OCI-LY3 (cell line): ENCODE results near the gene ZKSCAN4.

Experiments
- EZH2phosphoT487 ChIP-seq: fragments of 200-600 bp; shearing (Covaris generic); IDR thresholded peaks from 2 replicates; pipeline ENCODE4 v1.6.1; 2018; ENCODE audit warnings: antibody characterized with exemption, mixed run types, low read depth
- TF ChIP-seq, protein P1 (sequence below): fragments of 200-600, 300-600 bp; sonication (generic); IDR thresholded peaks from 2 replicates; pipeline ENCODE4 v1.5.1; 2014; ENCODE audit warnings: antibody characterized with exemption, low read length, low read depth

DNA sequence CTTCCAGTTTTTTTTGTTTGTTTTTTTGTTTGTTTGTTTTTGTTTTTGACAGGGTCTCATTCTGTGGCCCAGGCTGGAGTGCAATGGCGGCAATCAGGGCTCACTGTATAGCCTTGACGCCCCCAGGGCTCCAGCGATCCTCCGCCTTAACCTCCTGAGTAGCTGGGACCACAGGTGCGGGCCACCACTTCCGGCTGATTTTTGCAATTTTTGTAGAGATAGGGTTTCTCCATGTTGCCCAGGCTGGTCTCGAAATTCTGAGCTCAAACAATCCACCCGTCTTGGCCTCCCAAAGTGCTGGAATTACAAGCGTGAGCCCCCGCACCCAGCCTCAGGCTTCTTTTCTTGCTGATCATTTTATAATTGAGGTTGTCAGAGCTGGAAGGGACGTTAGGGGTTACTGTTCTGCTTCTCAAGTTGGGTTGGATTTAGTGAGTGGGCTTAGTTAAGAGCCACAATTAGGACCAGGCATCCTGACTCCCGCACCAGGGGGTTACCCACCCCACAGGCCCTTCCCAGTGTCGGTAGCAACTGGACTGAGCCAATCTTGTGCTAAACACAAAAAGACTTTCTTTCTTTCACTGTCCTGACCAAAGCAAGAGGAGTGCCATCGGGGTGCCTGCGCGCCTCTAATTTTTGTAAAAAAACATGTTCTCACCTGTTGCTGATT lies 40.1 kb downstream of the ZKSCAN4 start:
- TF ChIP-seq, protein P1, sequence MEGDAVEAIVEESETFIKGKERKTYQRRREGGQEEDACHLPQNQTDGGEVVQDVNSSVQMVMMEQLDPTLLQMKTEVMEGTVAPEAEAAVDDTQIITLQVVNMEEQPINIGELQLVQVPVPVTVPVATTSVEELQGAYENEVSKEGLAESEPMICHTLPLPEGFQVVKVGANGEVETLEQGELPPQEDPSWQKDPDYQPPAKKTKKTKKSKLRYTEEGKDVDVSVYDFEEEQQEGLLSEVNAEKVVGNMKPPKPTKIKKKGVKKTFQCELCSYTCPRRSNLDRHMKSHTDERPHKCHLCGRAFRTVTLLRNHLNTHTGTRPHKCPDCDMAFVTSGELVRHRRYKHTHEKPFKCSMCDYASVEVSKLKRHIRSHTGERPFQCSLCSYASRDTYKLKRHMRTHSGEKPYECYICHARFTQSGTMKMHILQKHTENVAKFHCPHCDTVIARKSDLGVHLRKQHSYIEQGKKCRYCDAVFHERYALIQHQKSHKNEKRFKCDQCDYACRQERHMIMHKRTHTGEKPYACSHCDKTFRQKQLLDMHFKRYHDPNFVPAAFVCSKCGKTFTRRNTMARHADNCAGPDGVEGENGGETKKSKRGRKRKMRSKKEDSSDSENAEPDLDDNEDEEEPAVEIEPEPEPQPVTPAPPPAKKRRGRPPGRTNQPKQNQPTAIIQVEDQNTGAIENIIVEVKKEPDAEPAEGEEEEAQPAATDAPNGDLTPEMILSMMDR, result no peak
- no peak for TF ChIP-seq EZH2phosphoT487
